Measurements from ENCODE around the gene PIP5KL1. TPM values are rescaled to one million over a fixed set of nuclear protein-coding genes. Genes with fewer than 3 reads are reported as not detected.

Gene PIP5KL1
- total and polyA plus RNA-seq, 2 of the 8 experiments (the other 6 are each of a cell fraction or from before 2014, with no cell fraction given) = 13.4 to 15.4 TPM

DNA sequence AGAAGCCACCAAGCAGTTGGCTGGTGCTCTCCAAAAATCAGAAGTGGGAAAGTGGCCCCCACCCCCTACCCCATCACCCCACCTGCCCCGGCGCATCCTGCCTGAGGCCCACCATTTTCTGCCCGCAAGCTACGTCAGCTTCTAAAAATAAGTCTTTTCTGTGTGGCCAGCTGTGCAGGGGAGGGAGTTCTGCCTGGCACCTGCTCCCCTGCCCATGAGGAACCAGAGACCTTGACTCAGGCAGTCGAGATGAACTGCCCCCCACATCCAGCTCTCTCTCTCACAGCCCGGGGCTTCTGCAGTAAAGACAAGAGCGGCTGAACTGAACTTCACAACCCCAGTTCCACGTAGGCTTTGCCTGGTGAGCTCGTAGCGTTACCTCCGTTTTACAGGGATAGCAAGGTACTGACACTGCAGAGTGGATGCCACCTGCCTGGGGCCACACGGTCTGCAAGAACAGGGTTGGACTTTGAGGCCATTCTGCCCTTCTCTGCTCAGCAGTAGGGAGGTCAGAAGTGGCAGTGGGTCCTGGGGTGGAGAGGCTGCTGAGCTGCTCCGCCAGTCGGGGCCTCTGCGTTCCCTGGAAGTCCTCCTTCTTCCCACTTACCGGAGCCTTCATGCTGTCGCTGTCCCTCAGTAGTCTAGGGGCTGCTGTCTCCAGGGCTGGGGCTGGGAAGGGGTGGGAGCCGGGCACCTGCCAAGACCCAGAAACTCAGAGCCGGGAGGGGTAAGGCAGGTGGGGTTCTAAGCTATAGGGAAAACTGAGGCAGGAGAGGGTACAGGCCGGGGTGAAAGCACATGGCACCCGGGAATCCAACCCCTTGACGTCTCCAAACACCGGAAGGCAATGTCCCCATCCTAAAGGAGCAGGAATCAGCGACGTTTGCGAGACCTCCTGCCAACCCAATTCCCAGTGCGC, 14.5 kb downstream of the PIP5KL1 start (continued):
- no peak for TF ChIP-seq EZH2 (IDR thresholded peaks at IDR 0.05; ENCODE audit: low read depth, low read length, severe bottlenecking)
- TF ChIP-seq RXRA (IDR thresholded peaks at IDR 0.05; ENCODE audit: insufficient read depth, low read depth, low read length) = no peak
- TF ChIP-seq SRF (IDR thresholded peaks at IDR 0.05; ENCODE audit: low read depth, low read length) = no peak
- no peak for TF ChIP-seq GTF2F1 (IDR thresholded peaks at IDR 0.05; ENCODE audit: borderline replicate concordance, low read depth, low read length)
- TF ChIP-seq CEBPB (IDR thresholded peaks at IDR 0.05; ENCODE audit: low read depth, low read length) = no peak
